ENCODE data around the gene TPPP2. TPM values are rescaled to one million over a fixed set of nuclear protein-coding genes. Genes with fewer than 3 reads are reported as not detected.

Gene TPPP2
- total RNA-seq, 4 donors from 2014 or later: 0.67 TPM; not detected in 3

DNA sequence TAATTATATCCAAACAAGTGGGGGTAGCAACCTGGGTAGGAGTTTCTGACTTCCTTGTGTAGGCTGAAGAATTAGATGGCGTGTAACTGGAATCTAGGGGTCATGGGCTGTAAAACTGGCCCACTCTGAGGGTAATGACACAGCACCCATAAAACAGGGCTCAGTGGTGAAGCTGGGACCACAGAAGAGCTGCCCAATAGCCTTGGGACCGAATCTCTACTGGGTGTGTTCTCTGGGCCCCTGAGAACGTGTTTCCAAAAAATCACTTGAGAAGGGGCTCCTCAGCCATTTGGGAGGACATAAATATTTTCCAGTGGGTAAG, 31.3 kb downstream of the TPPP2 start:
- intact Hi-C loops (cut with DNase I; ENCODE audit: low total_unique reads): no loop called here
- H3K27ac ChIP-seq: no peak overlapping the region
- H3K4me1 ChIP-seq: no peaks in the 10 kb centered on the region
- H3K4me3 ChIP-seq: no peak overlapping the region
- no peak for DNase-seq
- H3K36me3 ChIP-seq: no peaks in the 10 kb centered on the region
- TF ChIP-seq, protein P1, sequence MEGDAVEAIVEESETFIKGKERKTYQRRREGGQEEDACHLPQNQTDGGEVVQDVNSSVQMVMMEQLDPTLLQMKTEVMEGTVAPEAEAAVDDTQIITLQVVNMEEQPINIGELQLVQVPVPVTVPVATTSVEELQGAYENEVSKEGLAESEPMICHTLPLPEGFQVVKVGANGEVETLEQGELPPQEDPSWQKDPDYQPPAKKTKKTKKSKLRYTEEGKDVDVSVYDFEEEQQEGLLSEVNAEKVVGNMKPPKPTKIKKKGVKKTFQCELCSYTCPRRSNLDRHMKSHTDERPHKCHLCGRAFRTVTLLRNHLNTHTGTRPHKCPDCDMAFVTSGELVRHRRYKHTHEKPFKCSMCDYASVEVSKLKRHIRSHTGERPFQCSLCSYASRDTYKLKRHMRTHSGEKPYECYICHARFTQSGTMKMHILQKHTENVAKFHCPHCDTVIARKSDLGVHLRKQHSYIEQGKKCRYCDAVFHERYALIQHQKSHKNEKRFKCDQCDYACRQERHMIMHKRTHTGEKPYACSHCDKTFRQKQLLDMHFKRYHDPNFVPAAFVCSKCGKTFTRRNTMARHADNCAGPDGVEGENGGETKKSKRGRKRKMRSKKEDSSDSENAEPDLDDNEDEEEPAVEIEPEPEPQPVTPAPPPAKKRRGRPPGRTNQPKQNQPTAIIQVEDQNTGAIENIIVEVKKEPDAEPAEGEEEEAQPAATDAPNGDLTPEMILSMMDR (IDR thresholded peaks at IDR 0.05): no peak
- TF ChIP-seq POLR2A (IDR thresholded peaks at IDR 0.05): no peak
- H3K9me3 ChIP-seq: no peaks in the 10 kb centered on the region
- no peaks in the 10 kb centered on the region for H3K27me3 ChIP-seq

DNA sequence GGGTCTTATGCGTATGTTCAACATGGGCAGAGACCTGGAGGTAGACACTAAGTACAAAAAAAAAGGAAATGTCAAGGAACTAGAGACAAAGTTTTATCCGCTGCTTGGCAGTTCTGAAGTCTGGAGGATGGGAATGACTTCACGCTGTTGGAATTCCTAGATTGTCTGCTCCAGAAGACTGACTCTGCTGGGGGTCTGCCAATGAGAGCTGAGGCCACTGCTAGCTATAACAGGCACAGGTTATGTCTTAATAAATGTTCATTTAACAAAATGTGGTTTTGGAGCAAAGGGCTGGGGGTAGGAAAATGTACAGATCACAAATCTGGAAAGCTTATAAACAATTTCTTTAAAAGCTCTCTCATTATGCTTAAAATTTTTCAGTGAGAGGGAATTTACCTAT, 33.5 kb downstream of the TPPP2 start:
- Histone ChIP-seq H3K4me1 (no peaks in the 10 kb centered on the region), H3K9me3 (no peaks in the 10 kb centered on the region), H3K36me3 (no peaks in the 10 kb centered on the region), H3K27me3 (no peaks in the 10 kb centered on the region), H3K4me3 (no peak overlapping the region), H3K27ac (no peak overlapping the region)
- TF ChIP-seq, protein P1 (IDR thresholded peaks at IDR 0.05): no peak
- TF ChIP-seq POLR2A (IDR thresholded peaks at IDR 0.05): no peak
- intact Hi-C loops (cut with DNase I; ENCODE audit: low total_unique reads): no loop called here
- DNase-seq: no peak

DNA sequence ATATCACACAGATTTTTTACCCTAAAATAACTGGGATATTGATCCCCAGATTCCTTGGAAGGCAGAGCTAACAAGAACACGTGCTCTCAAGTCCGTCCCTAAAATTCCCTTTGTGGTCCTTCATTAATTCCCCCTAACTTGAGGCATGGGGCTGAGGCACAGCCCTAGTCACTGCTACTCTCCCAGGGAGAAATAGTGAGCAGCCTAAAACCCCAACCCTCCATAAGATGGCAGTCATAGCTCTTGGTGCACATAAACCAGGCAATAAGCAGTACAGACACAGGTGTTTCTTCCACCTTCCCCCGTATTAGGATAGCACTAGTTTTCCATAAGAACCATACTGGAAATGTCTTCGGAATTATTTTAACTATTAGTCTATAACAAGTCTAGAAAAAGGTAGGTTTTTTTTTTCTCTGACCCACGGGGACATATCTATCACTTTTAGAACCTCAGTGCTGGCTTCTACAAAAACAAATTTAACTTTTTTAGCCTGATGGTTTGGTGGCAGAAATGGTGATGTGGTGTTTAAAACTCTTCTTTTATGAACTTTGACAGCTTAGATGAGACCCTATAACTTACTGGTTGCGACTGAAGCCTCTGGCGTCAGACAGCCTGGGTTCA, 37.0 kb downstream of the TPPP2 start:
- Histone ChIP-seq H3K27ac (no peak overlapping the region), H3K4me3 (no peak overlapping the region), H3K27me3 (no peaks in the 10 kb centered on the region), H3K36me3 (no peaks in the 10 kb centered on the region), H3K9me3 (no peaks in the 10 kb centered on the region), H3K4me1 (no peaks in the 10 kb centered on the region)
- TF ChIP-seq POLR2A (IDR thresholded peaks at IDR 0.05): no peak
- TF ChIP-seq, protein P1 (IDR thresholded peaks at IDR 0.05): no peak
- intact Hi-C loops (cut with DNase I; ENCODE audit: low total_unique reads): loop anchor here (5.0 kb wide), 1 partner anchor 35 kb away; the partner anchor contains the start of gene TMEM253
- DNase-seq: no peak

DNA sequence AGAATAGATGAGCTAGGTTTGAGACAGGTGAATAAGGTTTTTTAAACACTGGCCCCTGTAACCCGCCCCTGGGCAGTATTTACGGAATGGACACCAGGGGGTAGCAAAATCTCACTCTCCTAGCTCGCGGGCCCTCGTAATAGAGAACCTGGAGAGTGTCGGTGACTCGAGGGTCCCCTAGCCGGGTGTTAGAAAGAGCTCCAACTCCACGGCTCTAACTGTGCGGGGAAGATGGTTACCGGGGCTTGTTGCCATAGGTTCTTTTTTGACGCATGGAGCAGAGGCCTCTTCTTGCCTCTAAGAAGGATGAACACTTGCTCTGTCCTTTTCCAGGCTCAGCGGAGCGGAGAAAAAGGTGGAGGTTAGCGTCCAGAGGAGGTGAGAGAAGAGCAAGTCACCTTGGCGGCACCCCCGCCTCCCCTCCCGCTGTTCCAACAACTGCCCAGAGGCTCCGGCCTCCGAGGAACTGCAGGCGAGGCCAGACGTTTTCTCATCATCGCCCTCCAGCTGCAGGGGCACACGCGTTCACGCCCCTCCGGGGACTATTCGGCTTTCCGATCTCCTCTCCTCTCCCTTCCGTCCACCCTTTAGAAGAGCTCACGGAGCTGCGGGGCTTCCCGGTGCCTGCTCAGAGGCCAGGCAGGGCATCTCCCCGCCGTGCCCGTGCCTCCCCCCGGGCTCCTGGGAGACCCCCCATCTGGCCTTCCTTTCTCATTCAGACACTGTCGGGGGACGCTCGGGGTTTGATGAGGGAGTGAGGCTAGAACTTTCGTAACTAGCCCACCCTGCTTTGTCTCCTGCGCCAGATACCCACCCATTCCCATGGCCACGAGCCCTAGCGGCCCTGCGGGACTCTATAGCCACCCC, 38.7 kb downstream of the TPPP2 start:
- no peaks in the 10 kb centered on the region for H3K9me3 ChIP-seq
- peak; percentile 66 to 75 for DNase-seq
- intact Hi-C loops (cut with DNase I; ENCODE audit: low total_unique reads): loop anchor here (5.0 kb wide), 1 partner anchor 34 kb away; the partner anchor contains the start of gene TMEM253
- TF ChIP-seq, protein P1 (IDR thresholded peaks at IDR 0.05): peak; percentile 64 to 78 (median 74)
- TF ChIP-seq POLR2A (IDR thresholded peaks at IDR 0.05): no peak
- H3K27ac ChIP-seq: peak overlapping the region; percentile 95
- H3K4me1 ChIP-seq: no peaks in the 10 kb centered on the region
- H3K4me3 ChIP-seq: peak overlapping the region; percentile 59 to 63
- no peaks in the 10 kb centered on the region for H3K27me3 ChIP-seq
- no peaks in the 10 kb centered on the region for H3K36me3 ChIP-seq
